SKM-1 (cell line): ENCODE measurements around the gene MOBP.
A peak's percentile ranks its signal among the peaks of the same experiment; 100 is the strongest.
"Not testable (repeated sequence)": the region's sequence is repeated elsewhere in the genome, so short reads cannot be mapped to it uniquely, and the experiment has no call there.

Source experiments
- DNase-seq: peaks from one replicate; lab custom pipeline; 2025; ENCODE audit not compliant: unreplicated experiment; lab: John Stamatoyannopoulos, UW

MOBP gene, protein sequence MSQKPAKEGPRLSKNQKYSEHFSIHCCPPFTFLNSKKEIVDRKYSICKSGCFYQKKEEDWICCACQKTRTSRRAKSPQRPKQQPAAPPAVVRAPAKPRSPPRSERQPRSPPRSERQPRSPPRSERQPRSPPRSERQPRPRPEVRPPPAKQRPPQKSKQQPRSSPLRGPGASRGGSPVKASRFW

DNA sequence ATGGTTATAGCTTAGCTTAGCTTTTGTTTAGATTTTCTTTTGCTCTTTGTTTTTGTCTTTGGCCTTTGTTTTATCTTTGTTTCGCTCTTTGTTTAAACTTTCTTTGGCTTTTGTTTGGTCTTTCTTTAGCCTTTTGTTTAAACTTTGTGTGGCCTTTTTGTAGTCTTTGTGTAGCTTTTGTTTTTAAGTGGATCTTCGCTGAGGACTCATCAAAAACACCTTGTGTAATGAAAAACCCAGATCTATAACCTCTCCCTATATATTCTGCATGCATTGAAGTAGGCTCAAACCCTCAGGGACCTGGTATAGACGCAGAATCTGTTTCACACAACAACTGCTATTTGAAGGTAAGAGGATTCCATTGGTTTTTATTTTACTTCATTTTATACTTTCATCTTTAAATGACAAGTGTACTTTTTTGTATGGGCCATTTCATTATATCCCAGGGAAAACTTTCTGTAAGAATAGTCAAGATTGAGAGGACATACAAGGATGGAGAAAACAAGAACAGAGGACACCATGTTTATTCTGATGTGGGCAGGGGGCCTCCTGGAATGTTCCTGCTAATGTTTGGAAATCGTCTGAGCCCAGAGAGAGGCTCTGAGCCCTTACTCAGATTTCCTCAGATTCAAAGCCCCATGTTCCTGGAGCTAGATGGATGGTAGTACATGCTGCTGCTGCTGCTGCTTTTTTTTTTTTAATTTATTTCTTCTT, at the start of gene MOBP:
MOBP (plus strand) TSS at position 287 of the 714 bp plus-strand sequence. CDS start 34,390 bp downstream, outside the sequence.
- no peak for DNase-seq

- not testable (repeated sequence) for DNase-seq
These were observed 48.8 kb upstream of the MOBP start for GRCh38 chr3:39418556-39419225.

DNA sequence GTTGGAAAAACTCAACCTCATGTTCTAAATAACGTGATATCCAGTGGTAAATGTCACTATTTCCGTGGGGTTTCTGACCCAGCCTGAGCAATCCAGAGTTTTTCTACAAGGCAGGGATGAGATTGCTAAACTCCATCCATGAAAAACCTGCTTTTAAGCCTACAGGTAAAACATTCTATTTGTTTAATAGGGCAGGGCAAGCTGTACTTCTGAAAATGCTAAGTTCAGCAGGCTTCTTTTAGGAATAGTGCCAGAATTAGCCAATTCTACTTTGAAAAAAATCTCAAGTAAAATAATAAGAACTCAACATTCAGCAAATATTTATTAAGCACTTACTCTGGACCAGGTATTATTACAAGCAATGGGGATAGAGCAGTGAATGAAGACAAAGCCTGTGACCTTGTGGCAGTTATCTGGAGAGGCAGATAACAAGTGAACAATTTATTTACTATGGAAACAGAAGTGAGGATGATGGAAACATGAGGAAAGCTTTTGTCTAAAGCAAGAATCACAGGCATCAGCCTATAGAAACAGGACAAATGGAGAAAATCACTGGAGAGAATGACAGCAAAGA, 47.7 kb upstream of the MOBP start:
- DNase-seq, result no peak

- no peak for DNase-seq
These were observed 46.9 kb upstream of the MOBP start for GRCh38 chr3:39420543-39420942.

DNA sequence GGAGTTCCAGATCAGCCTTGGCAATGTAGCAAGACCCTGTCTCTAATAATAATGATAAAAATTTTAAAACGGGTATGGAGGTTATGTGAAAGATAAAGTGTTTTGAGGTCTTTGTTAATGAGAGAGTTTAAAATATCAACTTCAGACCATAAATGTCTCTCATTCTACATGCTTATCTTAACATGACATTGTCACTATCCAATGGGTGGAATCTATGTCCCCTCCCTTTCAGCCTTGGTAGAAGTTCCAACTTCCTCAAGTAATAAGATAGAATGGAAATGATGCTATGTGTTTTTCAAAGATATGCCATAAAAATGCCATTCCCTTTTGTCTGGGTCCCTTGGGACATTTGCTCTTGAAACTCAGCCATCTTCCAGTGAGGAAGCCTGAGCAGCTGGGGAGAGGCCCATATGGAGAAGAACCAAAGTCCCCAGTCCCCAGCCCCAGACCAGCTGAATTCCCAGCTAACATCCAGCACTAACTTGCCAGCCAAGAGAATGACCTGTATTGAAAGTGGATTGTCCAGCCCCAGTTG, 44.0 kb upstream of the MOBP start:
- no peak for DNase-seq

GRCh38 chr3:39426312-39426711, 41.2 kb upstream of the MOBP start:
- no peak for DNase-seq

- no peak for DNase-seq
These were observed 40.0 kb upstream of the MOBP start for GRCh38 chr3:39427506-39427905.

DNA sequence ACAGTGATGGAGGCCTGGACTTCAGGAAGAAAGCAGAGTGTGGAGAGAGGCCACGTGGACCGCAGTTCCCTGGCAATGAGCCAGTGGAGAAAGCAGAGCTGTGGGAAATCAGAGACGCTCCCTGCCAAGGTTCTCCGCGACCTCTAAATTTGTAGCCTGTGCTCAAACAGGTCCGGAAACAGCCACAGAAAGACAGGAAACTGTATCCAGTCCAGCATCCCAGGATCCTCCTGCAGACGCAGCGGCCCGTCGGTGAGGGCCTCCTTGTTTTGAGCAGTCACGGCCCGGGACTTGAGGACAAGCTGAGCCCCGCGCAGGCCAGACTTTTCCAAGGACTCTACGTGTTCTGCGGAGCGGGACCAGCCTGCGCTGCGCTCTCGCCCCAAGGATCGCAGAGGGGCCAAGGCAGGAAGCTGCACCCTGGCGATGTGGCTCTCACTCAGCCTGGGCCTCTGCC, 38.7 kb upstream of the MOBP start:
- no peak for DNase-seq

DNA sequence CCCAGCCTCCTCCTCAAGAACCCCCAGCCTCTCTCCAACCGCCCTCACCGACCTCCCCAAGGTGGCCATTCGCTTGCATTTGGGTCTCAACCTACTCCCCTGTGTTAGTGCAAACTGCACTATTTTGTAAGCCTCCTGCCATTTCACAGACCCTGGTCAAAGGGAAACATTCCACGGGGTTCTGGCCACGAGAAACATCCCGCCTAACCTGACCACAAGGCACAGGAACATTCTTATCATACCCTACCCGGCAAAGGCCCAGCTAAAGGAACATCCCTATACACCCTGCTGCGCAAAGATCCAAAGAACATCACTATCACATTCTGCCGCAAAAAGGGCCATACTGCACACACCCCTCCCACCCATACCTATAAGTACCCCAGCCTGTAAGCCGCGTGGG, 38.0 kb upstream of the MOBP start:
- no peak for DNase-seq

GRCh38 chr3:39432342-39432741, 35.1 kb upstream of the MOBP start:
- no peak for DNase-seq

DNA sequence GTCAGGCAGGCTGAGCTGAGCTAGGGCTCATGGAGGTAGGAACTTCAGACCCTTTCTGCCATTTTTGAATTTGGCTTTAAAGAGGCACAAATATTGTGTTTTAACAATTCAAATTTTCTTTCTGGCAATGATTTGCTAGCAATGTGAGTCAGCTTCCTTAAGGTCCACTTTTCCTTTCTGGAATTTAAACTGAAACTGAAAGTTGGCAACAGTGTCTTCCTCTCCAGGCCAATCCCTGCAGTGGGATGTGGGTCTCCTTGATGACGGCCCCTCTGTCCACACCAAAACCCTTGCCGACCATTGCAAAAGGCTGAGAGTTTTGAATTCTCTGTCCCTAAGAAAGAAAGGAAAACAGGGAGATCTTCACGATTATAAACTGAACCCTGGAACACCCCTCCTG, 33.8 kb upstream of the MOBP start:
- DNase-seq, result no peak

DNA sequence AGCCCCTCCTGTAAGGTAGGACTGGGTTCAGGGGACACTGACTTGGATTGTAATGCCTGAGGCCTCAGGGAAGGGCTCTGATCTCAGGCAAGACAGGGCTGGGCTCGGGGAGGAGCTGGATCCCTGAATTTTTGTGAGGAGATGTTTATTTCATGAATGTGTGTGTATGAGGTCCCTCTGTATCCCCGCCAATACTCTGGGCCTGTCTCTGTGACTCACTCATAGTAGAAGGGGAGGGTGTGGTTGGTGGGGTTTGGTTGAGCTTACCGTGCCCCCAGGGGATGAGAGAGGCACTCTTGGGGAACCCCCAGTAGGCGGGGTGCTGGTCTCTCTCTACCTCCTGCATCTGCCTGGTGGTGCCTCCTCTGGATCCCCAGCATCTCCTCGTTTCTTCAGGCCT, 32.9 kb upstream of the MOBP start:
- no peak for DNase-seq

DNA sequence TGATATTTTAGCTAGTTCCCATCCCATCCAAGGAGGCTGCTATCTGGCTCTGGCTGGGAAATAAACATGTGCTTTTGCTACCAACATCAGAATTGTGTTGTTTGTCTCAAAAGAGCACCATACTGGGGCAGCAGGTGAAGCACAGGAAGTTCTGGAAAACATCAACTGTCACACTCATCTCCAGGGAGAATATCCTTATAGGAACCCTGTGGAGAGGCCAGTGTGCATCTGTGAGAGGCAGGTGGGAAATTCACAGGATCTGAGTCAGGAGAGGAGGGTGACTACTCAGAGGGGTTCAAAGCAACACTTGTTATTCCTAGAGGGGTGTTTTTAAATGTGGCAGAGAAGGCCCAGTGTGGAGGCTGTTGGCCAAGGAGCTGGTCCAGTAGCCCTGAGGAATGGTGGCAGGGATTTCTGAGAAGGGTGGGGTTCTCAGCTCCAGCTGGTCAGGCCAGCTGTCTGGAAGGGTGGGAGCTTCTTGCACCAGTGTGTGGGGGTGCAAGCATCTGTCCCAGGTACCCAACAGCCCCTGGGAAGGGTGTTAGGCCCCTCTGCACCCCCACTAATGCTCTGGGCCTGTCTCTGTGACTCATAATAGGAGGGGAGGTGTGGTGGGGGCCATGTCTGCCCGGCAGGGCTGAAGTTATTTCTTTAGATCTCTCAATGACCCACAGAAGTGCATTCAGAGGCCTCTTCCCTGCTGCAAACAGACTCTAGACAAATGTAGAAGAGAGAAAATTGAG, 32.3 kb upstream of the MOBP start:
- DNase-seq, result no peak

- no peak for DNase-seq
These were observed 28.6 kb upstream of the MOBP start for GRCh38 chr3:39438880-39439279.

DNA sequence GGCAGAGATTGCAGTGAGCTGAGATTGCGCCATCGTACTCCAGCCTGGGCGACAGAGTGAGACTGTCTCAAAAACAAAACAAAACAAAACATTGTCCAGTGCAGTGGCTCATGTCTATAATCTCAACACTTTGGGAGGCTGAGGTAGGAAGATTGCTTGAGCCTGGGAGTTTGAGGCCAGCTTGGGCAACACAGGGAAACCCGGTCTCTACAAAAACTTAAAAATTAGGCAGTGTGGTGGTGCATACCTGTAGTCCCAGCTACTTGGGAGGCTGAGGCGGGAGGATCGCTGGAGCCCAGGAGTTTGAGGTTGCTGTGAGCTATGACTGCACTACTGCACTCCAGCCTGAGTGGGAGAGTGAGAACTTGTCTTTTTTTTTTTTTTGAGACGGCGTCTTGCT, 27.2 kb upstream of the MOBP start:
- DNase-seq, result no peak

DNA sequence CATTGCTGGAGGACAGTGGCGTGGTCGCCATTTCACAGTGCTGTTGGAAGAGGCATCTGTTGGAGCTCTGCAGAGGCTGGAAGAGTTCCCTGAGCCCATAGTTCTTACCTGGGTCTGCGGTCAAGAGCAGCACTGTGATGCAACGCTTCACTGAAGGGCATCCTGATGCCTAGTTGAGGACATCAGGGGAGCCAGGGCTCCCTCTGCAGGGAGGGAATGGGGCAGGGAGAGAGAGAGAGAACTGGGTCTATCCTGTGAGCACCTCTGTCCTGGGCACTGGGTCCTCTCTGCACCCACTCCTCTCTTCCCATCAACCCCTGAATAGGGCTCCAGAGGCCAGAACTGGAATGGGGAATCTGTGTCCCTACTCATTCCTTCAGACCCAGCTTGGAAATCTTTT, 23.9 kb upstream of the MOBP start:
- no peak for DNase-seq

DNA sequence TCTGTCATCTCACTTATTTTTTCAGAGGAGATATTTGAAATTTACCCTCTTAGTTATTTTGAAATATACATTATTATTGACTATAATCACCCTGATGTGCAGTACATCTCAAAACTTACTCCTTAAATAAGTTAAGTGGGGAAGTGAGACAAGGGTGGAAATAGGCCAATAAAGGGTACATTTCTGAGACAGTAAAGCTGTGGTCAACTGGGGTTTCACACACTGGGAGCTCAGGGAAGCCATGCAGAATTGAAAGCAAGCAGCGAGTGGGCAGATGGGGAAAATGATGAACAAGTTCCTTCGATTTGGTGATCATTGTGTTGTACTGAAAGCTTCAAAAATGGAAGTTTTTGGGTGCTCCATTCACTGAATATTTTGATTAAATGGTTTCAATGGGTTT, 21.6 kb upstream of the MOBP start:
- DNase-seq, result no peak

DNA sequence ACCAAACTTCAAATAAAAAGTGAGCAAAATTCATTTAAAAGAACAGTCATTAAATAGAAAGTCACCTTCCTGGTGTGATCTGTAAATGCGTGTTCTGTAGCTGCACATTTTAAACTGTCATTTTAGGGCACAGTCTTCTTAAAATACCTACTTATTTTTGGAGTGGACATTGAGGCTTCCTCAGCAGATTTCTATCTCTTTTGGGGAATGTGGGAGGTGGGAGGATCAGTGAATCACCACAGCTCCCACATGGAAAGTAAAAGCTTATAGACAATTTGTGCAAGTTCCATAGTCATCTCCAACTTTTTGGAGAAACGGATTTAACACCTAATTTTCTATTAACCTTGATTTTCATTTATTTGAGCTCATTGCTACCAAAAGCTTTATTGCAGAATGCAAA, 21.0 kb upstream of the MOBP start:
- no peak for DNase-seq

DNA sequence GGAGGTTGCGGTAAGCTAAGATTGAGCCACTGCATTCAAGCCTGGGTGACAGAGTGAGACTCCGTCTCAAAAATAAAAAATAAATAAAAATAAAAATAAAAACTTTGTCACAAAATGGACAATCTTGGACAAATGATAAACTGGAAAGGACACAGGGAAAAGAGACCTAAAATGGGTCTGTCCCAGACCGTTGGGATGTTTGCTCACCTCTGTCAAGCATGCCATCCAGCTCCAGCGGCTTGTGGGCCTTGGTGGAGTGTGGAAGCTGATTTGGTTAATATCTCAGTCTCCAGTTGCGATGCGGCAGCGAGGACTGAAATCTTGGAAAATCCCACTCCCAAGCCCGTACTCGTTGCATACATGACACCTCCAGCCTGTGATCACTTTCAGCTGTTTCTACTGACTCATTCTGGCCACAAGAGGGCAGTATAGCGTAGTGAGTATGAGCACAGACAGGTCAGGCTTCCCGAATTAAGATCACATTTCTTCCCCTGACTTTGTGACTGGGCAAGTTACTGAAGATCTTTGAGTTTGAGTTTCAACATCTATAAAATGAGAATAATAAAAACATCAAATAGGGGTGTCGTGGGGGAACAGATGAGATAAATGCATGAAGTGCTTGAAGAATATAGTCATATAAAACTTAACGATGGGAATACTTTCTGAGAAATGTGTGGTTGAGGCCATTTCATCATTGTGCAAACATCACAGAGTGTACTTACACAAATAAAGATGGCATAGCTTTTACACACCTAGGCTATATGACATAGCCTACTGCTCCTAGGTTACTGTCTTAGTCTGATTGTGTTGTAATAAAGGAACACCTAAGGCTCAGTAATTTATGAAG, 19.6 kb upstream of the MOBP start:
- DNase-seq, result peak; percentile 63
